Activated CD4-positive, CD25-positive, alpha-beta regulatory T cell (primary cell): ENCODE measurements around the gene CLMN.

Experiments used
- DNase-seq, 4 experiments: peaks; one replicate each; lab custom pipeline; 2025; lab: John Stamatoyannopoulos, UW

Gene CLMN

GRCh38 chr14:95320078-95320895 is 579 bp upstream of the CLMN start:
- DNase-seq, result no peak

GRCh38 chr14:95318399-95319311 is 1.1 kb downstream of the CLMN start:
- no peak for DNase-seq

- DNase-seq, result no peak
Measured at GRCh38 chr14:95317817-95318343, 1.8 kb downstream of the CLMN start.

GRCh38 chr14:95316821-95317220 is 2.9 kb downstream of the CLMN start:
- no peak for DNase-seq

- no peak for DNase-seq
Measured at GRCh38 chr14:95315579-95315978, 4.1 kb downstream of the CLMN start.

- no peak for DNase-seq
Measured at GRCh38 chr14:95315156-95315555, 4.6 kb downstream of the CLMN start.

- no peak for DNase-seq
Measured at GRCh38 chr14:95314609-95315008, 5.1 kb downstream of the CLMN start.

GRCh38 chr14:95313707-95314106 is 6.0 kb downstream of the CLMN start:
- DNase-seq, result no peak

- DNase-seq, result no peak
Measured at GRCh38 chr14:95313190-95313589, 6.5 kb downstream of the CLMN start.

GRCh38 chr14:95312311-95312710 is 7.4 kb downstream of the CLMN start:
- DNase-seq, result no peak

- DNase-seq, result no peak
Measured at GRCh38 chr14:95311752-95312151, 8.0 kb downstream of the CLMN start.

GRCh38 chr14:95310635-95311380 is 8.9 kb downstream of the CLMN start:
- no peak for DNase-seq

GRCh38 chr14:95309261-95310051 is 10.3 kb downstream of the CLMN start:
- no peak for DNase-seq

- DNase-seq, result no peak
Measured at GRCh38 chr14:95308073-95308472, 11.6 kb downstream of the CLMN start.

GRCh38 chr14:95307402-95308041 is 12.2 kb downstream of the CLMN start:
- no peak for DNase-seq

GRCh38 chr14:95305940-95306339 is 13.8 kb downstream of the CLMN start:
- DNase-seq, result no peak

- DNase-seq, result no peak
Measured at GRCh38 chr14:95305145-95305544, 14.6 kb downstream of the CLMN start.

GRCh38 chr14:95304342-95304741 is 15.4 kb downstream of the CLMN start:
- no peak for DNase-seq

- no peak for DNase-seq
Measured at GRCh38 chr14:95303552-95303951, 16.2 kb downstream of the CLMN start.

- no peak for DNase-seq
Measured at GRCh38 chr14:95302667-95303506, 16.8 kb downstream of the CLMN start.
